ENCODE data around the gene C3orf18. TPM values are rescaled to one million over a fixed set of nuclear protein-coding genes. Genes with fewer than 3 reads are reported as not detected.

The C3orf18 gene
- total RNA-seq, 1 donor from 2014 or later: 10.8 TPM

DNA sequence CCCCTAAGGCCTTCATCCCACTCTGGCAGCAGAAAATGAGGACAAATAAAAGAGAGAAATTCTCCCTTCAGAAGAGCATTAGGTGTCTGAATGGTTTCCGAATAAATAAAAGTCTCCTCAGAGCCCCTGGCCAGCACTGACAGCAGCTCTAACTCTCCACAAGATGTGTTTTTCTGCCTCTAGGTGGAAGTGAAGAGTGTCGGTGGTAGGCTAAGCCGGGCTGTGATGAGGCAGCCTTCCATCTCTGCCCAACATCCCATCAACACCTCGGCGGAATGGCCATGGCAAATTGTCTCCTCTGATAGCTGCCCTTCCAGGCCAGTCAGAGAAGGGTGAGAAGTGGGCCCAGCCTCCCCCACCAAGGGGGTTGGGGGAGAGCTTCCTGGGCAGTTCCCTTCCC is 57.8 kb downstream of the C3orf18 start:
- no peak overlapping the region for H3K27ac ChIP-seq
- H3K4me1 ChIP-seq: no peaks in the 10 kb centered on the region
- intact Hi-C loops (cut with DNase I): no loop called here
- H3K36me3 ChIP-seq: no peaks in the 10 kb centered on the region
- no peak for DNase-seq (ENCODE audit: extremely low spot score in 2 of 2)
- no peaks in the 10 kb centered on the region for H3K9me3 ChIP-seq
- no peaks in the 10 kb centered on the region for H3K27me3 ChIP-seq
- TF ChIP-seq POLR2AphosphoS5 (IDR thresholded peaks at IDR 0.05; ENCODE audit: insufficient read depth in 1 of 2, low read depth in 1 of 2) (no peak), POLR2A (IDR thresholded peaks at IDR 0.05) (no peak)
- TF ChIP-seq, protein P1, sequence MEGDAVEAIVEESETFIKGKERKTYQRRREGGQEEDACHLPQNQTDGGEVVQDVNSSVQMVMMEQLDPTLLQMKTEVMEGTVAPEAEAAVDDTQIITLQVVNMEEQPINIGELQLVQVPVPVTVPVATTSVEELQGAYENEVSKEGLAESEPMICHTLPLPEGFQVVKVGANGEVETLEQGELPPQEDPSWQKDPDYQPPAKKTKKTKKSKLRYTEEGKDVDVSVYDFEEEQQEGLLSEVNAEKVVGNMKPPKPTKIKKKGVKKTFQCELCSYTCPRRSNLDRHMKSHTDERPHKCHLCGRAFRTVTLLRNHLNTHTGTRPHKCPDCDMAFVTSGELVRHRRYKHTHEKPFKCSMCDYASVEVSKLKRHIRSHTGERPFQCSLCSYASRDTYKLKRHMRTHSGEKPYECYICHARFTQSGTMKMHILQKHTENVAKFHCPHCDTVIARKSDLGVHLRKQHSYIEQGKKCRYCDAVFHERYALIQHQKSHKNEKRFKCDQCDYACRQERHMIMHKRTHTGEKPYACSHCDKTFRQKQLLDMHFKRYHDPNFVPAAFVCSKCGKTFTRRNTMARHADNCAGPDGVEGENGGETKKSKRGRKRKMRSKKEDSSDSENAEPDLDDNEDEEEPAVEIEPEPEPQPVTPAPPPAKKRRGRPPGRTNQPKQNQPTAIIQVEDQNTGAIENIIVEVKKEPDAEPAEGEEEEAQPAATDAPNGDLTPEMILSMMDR (IDR thresholded peaks at IDR 0.05): no peak
- no peak overlapping the region for H3K4me3 ChIP-seq

DNA sequence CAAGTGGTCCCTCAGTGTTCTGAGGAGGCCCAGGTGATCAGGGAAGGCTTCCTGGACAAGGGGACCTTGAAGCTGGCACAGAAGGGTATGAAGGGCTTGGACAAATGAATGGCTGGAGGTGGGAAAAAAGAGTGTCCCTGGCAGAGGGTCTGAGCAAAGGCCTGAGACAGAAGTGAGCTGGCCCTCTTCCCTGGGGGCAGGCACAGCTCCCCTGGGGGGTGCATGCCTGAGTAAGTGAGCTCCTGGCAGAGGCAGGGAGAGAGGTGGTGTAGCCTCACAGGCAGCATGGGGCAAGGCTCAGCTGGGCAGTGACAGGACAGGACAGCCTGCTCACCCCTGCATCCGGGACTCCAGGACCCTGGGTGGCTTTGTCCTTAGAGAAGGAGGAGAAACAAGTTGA is 58.7 kb downstream of the C3orf18 start:
- intact Hi-C loops (cut with DNase I): no loop called here
- TF ChIP-seq POLR2A (IDR thresholded peaks at IDR 0.05): no peak
- TF ChIP-seq, protein P1 (IDR thresholded peaks at IDR 0.05): no peak
- no peak for TF ChIP-seq POLR2AphosphoS5 (IDR thresholded peaks at IDR 0.05; ENCODE audit: insufficient read depth in 1 of 2, low read depth in 1 of 2)
- no peaks in the 10 kb centered on the region for H3K27me3 ChIP-seq
- no peak overlapping the region for H3K27ac ChIP-seq
- no peaks in the 10 kb centered on the region for H3K4me1 ChIP-seq
- no peak for DNase-seq (ENCODE audit: extremely low spot score in 2 of 2)
- no peaks in the 10 kb centered on the region for H3K9me3 ChIP-seq
- H3K36me3 ChIP-seq: no peaks in the 10 kb centered on the region
- H3K4me3 ChIP-seq: no peak overlapping the region

Other genes with a start within 250 kb of the C3orf18 start
- 173 TPM for gene HYAL2, start 245.0 kb downstream of the C3orf18 start, total RNA-seq
- 11.8 TPM for gene TUSC2, start 239.5 kb downstream of the C3orf18 start, total RNA-seq
- 69.0 TPM for gene RASSF1, start 226.9 kb downstream of the C3orf18 start, total RNA-seq
- 0.74 TPM for gene ZMYND10, start 222.0 kb downstream of the C3orf18 start, total RNA-seq
- 17.2 TPM for gene NPRL2, start 217.0 kb downstream of the C3orf18 start, total RNA-seq
- 11.5 TPM for gene CYB561D2, start 216.9 kb downstream of the C3orf18 start, total RNA-seq
- 51.1 TPM for gene TMEM115, start 208.2 kb downstream of the C3orf18 start, total RNA-seq
- 2.5 TPM for gene CACNA2D2, start 64.1 kb downstream of the C3orf18 start, total RNA-seq
- gene HEMK1, start 1.8 kb upstream of the C3orf18 start, total RNA-seq: 3.4 TPM
- 21.9 TPM for gene CISH, start 44.0 kb upstream of the C3orf18 start, total RNA-seq
- 38.1 TPM for gene MAPKAPK3, start 49.4 kb upstream of the C3orf18 start, total RNA-seq
- 0.98 TPM for gene DOCK3, start 107.2 kb upstream of the C3orf18 start, total RNA-seq

All from vagina (tissue), 2 donors.